ENCODE data around the gene MCRIP1. TPM values are rescaled to one million over a fixed set of nuclear protein-coding genes. Genes with fewer than 3 reads are reported as not detected.
A peak's percentile ranks its signal among the peaks of the same experiment; 100 is the strongest.
"Not testable (repeated sequence)": the region's sequence is repeated elsewhere in the genome, so short reads cannot be mapped to it uniquely, and the experiment has no call there.

Gene MCRIP1
- total RNA-seq, 1 donor from 2014 or later: 85.3 TPM

DNA sequence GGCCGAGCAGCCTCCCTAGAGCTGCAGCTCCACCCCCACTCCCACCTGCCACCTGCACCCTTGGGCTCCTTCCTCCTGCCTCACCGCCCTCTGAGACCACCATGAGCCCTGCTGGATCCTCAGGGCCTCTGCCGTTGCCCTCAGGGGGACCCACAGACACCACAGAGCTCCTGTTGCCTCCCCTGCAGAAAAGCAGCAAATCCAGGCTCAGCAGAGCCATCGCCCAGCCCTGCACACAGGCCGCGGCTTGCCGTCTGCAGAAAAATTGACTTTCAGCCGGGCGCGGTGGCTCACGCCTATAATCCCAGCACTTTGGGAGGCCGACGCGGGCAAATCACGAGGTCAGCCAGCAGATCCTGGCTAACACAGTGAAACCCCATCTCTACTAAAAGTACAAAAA lies 8.8 kb upstream of the MCRIP1 start:
- no peak for DNase-seq (ENCODE audit: low spot score)

DNA sequence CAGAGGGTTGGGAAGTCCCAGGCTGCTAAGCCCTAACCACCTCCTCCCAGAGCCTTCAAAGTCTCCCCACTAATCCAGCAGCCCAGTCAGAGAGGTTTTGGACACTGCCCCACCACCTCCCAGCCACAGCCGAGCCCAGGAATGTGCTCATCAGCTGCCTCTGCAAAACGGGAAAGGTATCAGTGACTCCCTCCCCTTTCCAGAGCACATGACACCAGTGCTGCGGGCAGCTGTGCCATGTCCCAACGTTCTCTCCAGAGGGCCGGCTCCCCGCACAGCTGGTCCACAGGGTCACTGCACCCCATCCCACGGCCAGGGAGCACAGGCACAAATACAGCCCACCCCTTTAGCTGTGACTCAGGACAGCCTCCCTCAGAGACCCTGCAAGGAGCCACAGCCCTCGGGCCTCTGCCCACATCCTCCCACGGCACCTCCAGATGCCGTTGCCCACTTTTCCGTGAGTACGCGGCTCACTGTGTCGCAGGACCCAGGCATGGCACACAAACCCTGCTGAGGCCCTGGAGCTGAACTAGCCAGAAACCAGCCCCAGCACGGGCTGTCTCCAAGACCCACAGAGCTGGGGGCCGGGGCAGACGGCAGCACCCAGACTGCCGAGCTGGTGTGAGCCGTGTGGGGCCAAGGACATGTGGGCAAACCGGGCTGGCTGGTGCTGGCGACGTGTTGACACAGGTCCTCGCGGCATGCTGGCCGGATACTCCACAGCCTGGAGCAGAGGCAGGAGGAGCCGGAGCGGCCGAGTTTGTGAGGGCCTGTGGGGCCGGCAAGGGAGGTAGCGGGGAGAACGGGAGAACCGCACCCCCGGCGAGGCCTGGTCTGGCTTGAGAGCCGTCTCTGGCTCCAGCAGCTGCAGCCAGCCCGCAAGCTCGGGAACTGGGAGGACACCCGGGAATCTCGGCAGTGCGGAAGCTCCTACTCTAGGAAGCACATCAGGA lies 8.0 kb upstream of the MCRIP1 start:
- no peak for DNase-seq (ENCODE audit: low spot score)

DNA sequence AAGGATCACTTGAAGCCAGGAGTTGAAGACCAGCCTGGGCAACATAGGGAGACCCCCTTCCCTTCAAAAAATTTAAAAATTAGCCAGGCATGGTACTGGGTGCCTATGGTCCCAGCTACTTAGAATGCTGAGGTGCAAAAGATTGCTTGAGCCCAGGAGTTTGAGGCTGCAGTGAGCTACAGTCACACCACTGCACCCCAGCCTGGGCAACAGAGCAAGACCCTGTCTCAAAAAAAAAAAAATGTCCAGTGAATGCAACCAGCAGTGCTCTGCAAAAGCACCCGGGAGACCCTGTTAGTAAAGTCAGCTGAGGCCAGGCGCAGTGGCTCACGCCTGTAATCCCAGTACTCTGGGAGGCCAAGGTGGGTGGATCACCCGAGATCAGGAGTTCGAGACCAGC lies 7.0 kb upstream of the MCRIP1 start:
- DNase-seq (ENCODE audit: low spot score): not testable (repeated sequence)

DNA sequence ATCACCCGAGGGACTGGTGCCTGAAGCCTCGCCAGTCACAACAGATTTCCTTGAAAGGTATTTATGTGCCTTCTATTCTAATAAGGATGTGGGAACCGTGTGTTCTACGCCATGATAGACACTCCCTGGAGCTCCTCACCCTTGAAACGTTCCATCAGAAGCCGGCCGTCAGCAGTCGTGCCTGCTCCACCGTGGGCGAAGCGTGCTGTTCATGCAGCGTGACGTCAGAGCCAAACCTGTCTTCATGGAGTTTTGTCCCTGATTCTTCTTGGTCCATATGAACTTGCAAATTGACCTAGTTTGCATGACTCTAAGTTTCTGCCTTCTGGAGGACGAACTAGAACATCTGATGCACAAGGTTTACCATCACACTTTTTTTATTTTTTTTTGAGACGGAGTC lies 6.2 kb upstream of the MCRIP1 start:
- no peak for DNase-seq (ENCODE audit: low spot score)

DNA sequence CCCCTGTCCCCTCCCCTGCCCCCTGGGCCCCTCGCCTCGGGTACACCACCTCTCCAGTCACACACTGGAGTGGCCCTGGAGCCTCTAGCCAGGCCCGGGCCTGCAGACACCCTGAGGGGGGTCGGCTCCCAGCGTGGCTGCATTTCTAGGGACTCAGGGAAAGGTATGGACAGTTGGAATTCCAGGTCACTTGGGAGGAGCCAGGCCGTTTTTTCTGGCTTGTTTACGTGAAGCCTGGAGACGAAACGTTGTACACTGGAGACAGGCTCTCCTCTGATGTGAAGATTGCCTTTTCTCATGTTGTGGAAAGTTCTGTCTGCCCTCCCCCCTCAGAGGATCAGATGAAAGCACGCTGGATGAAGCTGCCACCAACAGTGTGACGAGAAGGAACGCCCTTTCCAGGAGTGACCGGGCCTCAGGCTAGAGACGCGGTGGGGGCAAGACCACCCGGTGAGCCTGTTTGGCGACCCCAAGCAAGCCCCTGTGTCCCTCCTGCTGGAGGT lies 5.7 kb upstream of the MCRIP1 start:
- DNase-seq (ENCODE audit: low spot score): no peak

DNA sequence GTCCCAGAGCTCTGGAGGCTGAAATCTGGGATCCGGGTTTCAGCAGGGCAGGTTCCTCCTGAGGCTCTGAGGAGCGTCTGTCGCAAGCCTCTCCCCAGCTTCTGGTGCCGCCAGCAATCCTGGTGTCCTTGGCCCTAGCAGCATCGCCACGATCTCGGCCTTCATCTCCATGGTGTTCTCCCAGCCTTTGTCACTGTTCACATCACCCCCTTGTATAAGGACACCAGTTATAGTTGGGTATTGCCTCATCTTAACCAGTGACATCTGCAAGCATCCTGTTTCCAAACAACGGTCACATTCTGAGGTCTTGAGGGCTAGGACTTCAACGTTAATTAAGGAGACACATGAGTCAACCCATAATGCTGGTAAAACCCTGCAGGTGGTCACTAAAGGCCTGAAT lies 4.5 kb upstream of the MCRIP1 start:
- no peak for DNase-seq (ENCODE audit: low spot score)

DNA sequence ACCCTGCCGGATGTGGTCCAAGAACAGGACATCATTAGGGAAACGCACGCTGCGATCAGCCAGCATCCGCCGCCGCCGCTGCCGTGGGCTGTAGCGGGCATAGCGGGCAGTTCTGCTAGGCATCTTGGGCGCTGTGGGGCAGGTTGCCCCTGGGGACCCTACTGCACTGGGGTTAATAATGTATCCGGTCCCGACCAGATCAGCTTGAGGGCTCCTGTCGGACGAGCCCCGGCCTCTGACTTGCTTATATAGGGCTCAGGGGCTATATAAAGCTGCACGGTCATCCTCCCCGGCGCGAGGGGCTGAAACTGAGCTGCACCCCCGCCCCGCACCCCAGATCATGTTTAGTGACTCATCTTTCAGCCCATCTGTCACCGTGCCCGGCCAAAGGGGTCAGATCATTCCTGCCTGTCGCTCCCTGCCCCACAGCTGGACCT lies 1.8 kb upstream of the MCRIP1 start, which contains the start of gene PPP1R27:
Gene PPP1R27, minus strand, starts transcription at position 220 of the 437 bp plus-strand sequence. Its CDS starts 97 bp downstream, at position 123.
- DNase-seq (ENCODE audit: low spot score): no peak

DNA sequence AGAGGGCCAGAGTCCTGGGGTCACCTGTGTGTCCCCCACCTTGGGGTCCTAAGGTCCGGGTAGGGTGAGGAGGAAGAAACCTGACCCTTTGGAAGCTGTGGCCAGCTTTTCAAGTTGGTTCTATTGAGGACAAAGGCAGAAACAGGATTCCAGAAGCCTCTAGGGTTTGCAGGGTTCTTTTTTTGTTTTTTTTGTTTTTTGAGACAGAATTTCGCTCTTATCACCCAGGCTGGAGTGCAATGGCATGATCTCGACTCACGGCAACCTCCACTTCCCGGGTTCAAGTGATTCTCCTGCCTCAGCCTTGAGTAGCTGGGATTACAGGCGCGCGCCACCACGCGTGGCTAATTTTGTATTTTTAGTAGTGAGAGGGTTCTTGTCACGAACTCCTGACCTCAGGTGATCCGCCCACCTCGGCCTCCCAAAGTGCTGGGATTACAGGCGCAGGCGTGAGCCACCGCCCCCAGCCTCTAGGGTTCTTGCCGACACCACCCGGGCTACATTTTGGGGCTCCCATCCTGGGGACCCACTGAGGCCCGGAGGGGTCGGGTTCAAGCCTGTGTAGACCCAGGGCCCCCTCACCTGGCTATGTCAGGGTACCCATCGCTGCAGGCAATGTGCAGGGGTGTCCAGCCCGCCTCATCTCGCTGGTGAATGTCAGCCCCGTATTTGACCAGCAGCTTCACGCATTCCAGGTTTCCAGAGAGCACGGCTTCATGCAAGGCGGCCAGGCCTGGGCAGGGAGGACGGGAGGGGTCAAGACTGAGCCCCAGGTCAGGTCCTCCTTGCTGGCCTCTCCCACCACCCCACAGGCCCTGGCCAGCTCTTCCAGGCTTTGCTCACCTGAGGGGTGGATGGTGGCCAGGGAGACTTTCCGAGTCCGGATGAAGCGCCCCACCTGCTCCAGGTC lies 1.1 kb upstream of the MCRIP1 start:
- no peak for DNase-seq (ENCODE audit: low spot score)

DNA sequence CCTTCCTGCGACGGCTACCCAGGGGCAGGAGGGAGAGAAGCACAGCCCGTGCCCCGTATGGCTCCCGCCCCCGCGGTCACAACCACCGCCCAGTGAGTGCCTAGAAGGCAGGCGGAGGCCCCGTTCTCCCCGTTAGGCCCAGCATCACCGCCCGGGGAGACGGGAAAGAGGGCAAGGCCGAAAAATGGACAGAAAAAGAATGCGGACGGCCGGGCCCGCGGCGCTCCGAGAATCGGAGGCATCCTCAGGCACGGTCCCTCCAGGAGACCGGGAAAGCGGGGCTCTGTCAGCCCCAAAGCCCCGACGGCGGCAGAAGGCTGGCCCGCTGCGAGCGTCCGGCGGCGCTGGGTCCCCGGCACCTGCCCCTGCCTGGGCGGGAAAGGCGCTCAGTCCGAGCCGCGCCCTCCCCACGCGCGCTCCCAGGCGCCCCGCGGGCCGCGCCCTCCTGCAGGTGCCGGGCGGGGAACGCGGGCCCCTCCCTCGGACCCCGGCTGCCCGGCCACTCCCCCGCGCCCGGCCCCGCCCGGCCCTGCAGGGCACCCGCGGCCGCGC lies 407 bp downstream of the MCRIP1 start:
- DNase-seq (ENCODE audit: low spot score): peak; percentile 26

DNA sequence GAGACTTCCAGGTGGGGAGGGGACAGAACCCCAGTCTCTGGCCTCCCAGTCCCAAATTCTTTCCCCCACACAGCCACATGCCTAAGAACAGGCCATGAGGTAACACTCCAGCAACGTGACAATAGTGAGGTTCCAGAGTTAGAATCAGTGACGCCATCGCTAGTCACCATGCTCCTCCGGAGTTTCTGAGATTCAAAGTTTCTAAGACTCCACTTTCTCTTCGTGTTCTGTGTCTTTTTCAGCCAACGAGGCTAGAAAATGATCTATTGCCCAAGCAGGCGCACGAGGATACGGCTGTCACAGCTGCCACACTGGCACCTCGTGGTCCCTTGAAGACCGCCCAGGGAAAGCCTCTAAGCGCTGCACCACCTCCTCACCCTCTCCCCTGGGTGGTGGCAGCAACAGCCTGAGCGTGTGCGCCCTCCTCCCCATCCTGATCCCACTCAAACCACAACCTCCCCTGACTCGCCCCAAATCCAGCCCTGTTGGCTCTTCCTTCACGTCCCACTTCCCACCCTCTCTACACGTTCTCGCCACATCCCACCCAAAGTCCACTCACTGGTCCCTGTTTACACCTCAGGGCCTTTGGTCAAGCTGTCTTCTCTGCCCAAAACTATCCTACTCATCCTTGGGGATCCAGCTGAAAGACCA lies 1.0 kb downstream of the MCRIP1 start:
- DNase-seq (ENCODE audit: low spot score): no peak

DNA sequence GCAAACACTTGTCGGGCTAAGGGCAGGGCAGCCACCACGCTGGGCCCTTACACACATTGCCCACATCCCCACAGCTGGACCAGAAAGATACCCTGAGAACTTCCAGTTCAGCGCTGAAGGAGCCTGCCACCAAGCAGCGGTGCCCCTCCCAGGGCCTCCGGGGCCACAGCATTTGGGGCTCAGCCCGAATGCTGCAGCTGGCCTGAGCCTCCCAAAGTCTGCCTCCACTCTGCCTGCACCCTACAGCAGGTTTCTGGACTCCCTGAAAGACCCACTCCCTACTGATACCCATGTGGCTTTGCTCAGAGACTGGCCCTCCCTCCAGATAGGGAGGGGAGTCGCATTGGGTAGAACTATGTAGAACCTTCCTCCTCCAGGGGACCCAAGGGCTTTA lies 1.5 kb downstream of the MCRIP1 start:
- no peak for DNase-seq (ENCODE audit: low spot score)

DNA sequence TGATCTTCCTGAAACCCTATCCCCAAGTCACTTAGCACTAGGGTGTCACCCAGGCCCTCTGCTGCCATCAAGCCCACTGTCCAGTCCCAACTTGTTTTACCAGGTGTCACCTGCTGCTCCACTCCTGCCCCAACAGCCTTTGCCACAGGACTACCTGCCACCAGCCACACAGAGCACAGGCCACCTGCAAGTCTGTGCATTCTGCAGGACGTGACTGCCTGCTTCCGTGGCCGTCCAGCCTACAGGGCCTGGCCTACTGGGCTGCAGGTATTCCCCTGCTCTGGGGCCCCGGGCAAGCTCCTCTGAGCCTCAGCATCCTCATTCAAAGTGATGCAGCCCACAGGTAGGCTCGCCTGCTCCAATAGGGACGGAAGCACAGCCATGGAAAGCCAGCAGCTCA lies 3.2 kb downstream of the MCRIP1 start:
- DNase-seq (ENCODE audit: low spot score): no peak

DNA sequence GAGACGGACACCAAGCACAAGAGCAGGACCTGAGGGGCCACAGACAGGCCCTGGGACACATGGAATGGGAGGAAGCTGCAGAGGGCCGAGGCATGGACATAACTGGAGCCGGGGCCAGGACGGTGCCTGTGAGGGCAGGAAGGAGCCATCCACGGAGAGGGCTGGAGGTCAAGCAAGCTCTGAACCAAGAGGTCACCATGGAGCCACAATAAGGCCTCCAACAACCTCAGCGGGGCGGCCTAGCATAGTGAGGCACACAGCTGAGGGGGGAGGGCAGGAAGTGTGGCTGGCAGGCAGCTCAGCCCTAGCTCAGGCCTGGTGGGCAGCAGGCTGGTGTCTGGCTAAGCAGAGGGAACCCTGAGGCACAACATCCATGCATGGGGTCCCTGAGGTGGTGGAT lies 4.4 kb downstream of the MCRIP1 start:
- no peak for DNase-seq (ENCODE audit: low spot score)

DNA sequence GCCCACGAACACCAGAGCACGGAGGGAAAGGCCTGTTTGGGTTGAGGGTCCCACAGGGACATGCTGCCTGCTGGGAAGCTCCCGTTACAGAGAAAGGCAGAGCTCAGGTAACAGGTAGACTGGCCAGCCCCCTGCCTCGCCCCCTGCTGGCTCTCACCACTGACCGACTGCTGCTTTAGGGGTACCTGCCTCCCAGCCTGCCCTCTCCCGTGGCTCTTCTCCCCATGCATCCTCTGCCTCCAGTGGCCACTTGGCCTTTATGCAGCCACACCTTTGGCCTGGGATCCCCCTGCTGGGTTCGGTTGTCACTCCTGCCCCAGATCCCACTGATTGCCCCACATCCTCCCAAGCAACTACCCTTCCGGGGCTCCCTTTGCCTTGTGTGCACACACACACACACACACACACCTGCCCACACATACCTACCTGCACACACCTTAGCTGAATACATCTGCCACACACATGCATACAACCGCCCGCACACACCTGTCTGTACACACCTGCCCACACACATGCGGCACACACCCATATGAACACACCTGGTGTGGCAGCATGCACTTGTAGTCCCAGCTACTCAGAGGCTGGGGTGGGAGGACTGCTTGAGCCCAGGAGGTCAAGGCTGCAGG lies 7.1 kb downstream of the MCRIP1 start:
- no peak for DNase-seq (ENCODE audit: low spot score)

DNA sequence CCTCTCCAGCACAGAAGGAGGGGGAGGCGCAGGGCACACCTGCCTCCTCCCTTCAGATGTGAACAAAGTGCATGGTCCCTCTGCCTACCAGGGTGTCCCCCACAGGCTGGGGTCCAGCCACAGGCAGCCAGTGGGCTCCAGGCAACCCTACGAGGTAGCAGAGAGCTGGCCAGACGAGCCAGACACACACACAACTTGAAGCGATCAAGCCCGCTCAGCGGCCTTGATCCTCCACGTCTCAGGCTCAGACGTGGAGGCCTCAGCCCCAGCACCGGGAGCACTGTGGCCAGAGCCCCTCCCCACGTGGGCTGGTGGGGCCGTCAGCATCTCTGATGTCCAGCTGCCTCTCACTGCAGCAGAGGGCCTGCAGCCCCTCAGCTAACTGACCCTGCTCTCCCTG lies 8.5 kb downstream of the MCRIP1 start:
- no peak for DNase-seq (ENCODE audit: low spot score)

DNA sequence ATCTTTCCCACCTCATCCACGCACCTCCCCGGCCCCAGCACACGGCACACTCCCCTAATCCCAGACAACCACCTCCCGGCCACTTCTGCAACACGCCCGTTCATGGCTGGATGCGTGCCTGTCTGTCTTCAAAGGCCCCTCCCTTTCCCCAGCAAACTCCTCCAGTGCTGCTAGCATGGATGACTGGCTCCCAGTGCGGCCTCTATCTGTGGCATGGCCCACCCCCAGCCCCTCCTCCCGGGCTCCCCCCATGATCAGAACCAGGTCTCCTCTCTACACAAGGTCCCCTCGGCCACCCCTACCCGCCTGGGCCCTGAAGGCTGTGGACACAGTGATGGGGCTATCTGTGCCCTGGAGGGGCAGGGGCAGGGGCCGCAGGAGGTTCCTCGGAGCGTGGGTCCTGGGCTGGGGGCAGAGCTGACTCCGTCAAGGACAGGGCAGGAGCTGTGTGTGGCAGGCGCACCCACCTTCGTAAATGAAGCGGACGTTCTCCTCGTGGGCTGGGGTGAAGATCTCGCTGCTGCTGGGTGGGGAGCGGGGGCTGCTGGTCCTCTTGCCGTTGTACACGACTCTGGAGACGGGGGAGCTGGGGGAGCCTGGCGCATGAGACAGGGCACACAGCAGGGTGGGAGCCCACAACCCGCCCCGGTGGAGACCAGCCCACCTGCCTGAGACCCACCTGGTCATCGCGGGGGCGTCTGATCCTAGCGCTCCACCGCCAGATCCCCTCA lies 9.1 kb downstream of the MCRIP1 start:
- no peak for DNase-seq (ENCODE audit: low spot score)

DNA sequence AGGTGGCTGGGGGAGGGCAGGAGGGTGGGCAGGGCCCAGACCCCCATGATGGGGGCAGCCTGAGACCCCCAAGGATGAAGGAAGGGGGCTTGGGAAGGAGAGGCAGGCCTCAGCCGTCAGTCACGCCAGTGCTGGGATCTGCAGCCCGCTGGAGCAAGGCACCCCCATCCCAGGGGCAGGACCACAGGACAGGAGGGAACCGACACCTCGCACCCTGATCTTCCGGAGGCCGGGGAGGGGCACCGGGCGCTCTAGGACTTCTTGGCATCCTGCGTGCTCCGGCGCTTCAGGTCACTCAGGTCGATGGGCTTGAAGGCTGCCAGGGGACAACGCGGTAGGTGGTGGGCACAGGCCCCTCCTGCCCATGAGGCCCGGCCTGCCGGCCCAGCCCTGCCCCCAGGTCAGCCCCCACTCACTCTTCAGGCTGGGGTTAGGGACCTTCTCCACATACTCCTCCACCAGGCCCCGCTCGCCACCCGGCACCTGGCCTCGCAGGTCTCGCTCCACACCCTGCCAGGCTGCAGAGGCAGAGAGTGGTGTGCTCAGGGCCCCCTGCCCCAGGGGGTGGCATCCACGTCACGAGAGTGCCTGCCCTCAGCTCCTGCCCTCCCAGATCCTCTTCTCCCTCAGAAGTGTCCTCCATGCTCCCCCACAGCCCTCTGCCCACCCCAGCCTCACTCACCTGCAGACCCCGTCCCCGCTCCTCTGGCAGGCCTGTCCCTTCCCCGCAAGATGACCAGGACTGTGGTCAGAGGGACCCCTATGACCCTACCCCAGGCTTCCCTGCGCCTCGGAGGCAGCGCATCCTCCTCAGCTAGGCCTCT lies 9.9 kb downstream of the MCRIP1 start:
- no peak for DNase-seq (ENCODE audit: low spot score)

DNA sequence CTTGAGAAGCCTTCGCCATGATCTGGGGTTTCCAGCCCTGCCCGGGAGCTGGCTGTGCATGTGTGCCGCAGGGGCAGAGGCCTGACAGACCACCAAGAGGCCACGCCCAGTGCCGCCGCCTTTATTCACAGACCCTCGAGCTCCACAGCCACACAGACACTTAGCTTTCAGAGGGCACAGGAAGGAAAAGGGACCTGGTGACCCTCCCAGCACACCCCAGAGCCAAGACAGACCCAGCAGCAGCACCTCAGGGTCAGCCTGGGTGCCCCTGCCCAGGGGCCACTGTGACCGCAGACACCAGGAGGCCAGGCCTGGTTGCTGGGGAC lies 10.8 kb downstream of the MCRIP1 start:
- no peak for DNase-seq (ENCODE audit: low spot score)

DNA sequence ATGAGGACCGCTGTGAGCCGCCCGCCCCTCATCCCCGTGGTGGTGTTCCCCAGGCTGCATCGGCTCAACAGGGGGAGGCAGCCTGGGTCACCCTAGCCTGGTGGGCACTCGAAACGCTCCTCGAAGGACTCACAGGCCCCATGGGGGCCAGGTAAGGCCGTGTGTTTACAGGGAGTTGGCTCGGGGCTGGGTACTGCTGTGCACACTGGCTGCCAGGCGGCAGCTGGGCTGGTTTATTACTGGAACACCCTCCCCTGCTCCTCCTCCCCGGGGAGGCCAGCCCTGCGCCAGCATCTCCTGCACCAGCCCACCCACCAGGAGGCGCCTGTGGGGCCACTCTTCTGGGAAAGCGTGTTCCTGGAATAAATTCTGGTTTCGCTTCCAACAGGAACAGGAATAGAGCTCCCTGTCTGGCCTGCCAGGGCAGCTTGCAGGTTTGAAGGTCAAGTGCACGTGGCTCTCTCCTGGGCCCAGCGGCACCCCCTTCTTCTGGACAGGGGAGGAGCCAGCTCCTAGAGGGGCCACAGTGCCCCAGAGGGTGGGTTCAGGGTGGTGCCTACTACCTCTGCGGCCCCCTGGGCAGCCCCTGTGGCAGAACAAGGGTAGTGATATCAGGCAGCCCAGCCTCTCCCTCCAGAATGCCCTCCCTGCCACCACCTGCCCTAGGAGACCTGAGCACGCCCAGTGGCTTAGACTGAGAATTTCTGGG lies 11.3 kb downstream of the MCRIP1 start:
- DNase-seq (ENCODE audit: low spot score): peak; percentile 81

All from mucosa of gallbladder (tissue), 1 donor.